ENCODE measurements around the gene HSPB7.
"Not testable (repeated sequence)": the region's sequence is repeated elsewhere in the genome, so short reads cannot be mapped to it uniquely, and the experiment has no call there.

The HSPB7 gene

DNA sequence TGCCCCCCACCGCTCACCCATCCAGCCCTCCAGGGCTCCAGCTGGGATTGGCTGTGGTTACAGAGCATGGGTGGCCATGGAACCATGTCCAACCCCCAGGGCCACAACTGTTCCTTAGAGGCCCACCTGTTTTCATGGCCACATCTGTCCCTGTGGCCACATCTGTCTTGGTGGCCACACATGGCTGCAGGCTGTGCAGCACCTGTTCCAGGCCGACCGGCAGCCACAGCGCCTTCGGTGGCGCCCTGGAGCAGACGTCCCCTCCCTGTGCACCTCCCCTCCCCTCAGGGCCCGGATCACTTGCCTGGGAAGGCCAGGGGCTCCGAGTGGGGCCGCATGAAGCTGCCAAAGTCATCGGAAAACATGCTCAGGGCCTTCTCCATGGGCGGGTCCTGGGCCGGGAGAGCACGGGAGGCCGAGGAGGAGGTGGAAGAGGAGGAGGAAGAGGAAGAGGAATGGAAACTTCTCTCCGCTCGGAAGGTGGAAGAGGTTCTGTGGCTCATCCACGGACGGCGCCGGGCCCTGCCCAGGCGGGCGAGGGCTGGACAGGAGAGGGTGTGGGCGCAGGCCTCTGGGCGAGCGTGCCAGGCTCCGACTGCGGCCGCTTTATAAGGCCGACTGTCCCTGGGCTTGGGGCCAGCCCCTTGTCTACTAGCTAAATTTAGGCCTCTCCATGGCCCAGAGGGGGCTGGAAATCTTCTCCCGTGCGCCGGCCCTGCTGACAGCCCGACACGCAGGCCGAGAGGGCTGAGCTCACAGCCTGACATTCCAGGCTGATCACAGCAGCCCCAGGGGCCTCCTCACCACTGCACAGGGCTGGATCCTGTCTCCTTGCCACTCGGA is at the start of gene HSPB7:
HSPB7 (minus strand) TSS at position 583 of the 843 bp plus-strand sequence; CDS start at position 503, 80 bp downstream.
- no peak for DNase-seq (ENCODE audit: low read depth in 2 of 2)

GRCh38 chr1:16067127-16067768 is 49.4 kb upstream of the HSPB7 start:
- no peak for DNase-seq (ENCODE audit: low read depth in 2 of 2)

DNA sequence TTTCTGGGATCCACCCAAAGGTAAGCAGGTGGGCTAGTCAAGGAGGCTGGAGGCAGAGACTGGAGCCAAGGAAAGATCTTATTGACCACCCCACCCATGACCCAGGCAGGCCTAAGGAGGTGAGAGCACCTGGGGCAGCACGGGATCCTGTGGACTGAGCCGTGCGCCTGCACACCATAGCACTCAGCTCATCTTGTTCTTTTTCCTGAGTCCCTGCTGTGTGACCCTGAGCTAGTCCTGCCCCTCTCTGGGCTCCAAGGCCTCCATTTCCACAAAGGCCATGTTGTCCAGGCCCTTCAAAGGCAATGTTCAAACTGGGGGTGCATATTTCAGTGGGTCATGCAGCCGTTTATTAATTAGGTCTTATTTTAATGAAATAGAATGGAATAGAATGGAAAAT is 48.4 kb upstream of the HSPB7 start:
- no peak for DNase-seq (ENCODE audit: low read depth in 2 of 2)

DNA sequence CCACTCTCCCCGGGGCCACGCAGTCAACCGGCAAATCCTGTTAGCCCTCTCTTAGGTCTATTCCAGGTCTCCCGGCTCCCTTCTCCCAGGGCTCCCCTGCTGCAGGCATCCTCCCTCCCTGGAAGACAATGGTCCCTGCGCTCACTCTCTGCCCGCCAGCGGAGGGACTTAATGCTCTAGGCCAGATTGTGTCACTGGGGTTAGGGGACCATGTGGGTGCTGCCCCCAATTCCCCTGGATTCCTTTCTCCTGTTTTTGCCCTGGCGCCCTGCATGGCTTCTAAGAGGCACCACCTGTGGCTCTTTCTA is 47.4 kb upstream of the HSPB7 start:
- no peak for DNase-seq (ENCODE audit: low read depth in 2 of 2)

DNA sequence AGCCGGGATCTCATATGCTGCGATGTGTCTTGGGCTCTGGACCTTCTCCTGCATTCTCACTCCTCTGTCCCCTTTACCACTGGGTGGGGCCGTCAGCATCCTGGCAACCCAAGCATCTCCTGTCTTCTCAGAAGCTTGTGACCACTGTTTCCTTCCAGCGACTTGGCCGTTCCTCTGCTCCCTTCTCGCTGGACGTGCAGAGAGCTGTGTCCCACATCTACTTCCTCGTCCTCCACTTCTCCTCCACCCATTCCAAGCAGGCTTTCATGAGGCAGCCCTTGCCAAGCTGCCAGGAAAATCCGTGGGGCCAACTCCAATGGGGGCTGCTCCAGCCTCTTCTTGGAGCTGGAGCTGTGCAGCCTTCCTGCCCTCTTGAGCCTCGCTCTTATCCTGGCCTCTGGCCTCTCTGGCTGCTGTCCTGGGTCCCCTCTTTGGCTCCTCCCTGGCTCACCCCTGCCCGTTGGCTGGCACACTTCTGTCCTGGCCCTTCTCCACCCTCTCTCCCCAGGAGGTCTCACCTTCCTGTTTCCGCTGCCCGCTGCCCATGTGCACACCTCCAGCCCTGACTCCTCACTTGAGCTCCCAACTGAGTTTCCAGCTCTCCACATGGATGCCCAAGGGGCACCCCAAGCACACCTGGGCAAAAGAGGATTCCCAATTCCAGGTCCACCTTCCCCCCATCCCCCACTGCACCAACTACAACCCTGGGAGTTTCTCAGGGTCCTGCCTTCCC is 46.9 kb upstream of the HSPB7 start:
- no peak for DNase-seq (ENCODE audit: low read depth in 2 of 2)

DNA sequence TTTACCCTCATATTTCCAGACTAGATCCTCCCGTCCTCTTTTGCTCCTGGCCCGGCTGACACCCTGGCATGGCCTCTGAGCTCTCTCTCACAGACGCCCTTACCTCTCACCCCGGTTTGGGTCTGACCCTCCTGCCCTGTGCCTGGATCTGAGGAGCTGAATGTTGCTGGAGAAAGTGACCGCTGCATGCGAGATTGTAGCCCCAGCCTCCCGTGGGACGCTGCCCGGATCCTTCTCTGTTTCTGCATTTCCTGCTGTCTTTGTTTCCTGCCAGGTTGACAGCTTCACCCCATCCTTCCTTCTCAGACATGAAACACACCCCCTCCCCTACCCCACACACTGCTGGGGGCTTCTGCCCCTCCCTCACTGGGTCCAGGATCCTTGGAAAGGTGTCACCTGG is 46.1 kb upstream of the HSPB7 start:
- DNase-seq (ENCODE audit: low read depth in 2 of 2) = no peak

DNA sequence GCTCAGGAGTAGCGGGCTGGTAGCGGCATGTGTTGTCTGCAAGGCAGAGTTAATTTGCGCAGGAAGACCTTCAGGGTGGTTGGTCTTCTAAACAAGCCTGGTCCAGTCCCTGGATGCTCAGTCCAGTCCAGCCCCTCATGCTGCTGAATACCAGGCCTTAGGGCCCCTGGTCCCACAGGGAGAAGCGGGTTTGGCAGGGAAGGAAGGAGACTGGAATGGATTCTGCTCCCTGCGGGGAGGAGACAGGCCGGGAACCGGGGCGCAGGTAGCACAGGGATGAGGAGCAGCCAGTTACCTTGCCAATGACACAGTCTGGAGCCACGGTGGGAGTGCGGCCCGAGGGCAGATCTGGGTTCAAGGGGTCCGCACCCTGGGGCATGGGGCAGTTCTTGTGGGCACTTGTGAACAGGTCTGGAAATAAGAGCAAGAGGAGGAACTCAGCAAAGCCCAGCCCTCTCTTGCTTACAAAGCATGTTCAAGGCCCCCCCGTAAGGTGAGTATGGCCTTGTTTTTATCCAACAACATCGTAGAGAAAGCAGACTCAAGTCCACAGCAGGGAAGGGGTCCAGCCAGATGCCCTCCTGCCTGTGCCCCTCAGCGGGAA is 45.5 kb upstream of the HSPB7 start:
- DNase-seq (ENCODE audit: low read depth in 2 of 2) = no peak

DNA sequence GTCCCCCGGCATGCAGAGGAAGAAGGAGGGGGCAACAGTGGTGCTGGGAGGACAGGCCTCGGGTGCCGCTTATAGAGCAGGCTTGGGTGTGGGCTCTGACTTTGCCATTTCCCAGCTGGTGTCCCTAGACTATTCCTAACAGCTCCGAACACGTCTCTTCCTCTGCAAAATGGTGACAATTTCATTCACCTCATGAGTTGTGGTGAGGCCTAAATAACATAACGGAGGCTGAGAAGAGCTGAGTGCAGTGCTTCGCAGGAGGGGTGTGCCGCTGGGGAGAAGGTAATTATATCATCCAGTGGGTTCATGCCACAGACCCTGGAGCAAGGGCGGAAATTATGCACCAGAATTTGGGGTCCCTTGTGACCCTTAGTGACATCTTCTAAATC is 44.8 kb upstream of the HSPB7 start:
- not testable (repeated sequence) for DNase-seq (ENCODE audit: low read depth in 2 of 2)

- not testable (repeated sequence) for DNase-seq (ENCODE audit: low read depth in 2 of 2)
Measured at GRCh38 chr1:16061989-16062686, 44.3 kb upstream of the HSPB7 start.

DNA sequence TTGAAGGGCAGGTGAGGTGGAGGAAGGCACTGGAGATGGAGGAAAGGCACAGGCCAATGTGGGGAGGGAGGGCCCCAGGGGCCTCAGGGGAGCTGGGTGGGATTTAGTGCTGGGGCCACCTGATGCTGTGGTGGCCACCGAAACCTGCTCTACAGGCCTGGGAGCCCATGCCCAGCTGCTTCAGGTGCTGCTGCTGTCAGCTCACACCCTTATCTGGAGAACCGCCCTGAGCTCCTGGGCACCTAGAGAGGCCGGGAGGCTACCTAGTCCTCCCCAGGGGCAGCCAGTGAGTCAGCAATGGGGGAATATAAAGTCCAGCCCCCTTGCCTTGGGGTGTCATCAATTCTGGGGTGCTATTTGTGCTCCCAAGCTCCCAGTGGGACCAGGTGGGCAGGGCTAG is 43.4 kb upstream of the HSPB7 start:
- DNase-seq (ENCODE audit: low read depth in 2 of 2) = no peak

DNA sequence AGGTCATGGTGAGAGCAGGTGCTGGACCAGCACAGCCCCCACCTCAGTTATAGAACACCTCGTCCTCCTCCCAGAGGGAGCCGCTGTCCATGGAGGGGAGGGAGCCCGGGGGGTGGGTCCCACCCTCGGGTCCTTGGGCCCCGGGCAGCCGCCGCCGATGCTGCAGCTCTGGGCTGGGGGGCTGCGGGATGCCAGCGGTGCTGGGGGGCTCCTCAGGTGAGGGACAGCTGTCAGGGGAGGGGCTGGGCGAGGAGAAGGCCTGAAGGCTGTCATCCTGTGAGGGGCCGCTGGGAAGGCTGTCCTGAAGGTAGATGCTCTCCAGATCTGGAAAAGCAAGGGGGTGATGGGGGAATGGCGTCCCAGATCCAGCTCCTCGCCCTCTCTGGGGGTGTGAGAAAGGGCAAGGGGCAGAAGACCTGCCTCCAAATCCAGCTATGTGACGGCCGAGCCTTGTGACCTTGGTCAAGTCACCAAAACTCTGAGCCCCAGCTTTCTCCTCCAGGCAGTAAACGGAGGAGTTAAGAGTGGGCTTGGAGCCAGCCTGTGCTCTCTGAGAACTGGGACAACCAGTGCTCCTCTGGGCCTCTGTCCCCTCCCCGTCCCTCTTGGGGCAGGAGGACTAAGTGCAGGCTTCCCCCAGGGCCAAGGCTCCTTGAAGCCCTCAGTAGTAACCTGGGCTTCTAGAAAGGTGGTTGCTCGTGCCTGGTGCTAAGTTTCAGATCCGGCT is 40.7 kb upstream of the HSPB7 start:
- not testable (repeated sequence) for DNase-seq (ENCODE audit: low read depth in 2 of 2)

DNA sequence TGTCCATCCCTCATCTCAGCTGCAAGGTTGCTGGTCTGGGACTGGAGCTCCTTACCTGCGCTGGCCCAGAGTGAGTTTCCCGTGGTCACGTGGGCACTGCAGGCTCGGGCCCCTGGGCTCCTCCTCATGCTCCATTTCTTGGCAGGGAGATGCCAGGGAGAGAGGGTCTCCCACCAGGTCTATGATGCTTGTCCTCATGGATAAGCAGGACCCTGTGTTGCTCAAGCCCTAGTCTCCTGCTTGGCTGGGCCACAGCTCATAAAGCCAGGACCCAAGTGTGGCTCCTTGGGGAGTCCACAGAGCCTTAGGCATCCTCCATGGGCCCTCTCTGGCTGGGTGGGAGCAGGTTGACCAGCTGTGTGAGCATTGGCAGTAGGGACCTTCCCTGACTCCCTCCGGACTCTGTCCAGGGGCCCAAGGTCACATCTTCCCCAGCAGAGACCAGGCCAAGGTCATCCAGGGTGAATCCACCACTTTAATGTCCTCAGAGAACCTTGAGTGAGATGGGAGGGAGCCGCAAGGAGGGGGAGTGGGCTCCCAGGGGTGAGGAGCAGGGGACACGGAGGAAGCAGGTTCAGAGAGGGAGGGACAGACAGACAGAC is 39.6 kb upstream of the HSPB7 start:
- DNase-seq (ENCODE audit: low read depth in 2 of 2) = not testable (repeated sequence)

GRCh38 chr1:16056521-16056912 is 38.7 kb upstream of the HSPB7 start:
- DNase-seq (ENCODE audit: low read depth in 2 of 2) = not testable (repeated sequence)

DNA sequence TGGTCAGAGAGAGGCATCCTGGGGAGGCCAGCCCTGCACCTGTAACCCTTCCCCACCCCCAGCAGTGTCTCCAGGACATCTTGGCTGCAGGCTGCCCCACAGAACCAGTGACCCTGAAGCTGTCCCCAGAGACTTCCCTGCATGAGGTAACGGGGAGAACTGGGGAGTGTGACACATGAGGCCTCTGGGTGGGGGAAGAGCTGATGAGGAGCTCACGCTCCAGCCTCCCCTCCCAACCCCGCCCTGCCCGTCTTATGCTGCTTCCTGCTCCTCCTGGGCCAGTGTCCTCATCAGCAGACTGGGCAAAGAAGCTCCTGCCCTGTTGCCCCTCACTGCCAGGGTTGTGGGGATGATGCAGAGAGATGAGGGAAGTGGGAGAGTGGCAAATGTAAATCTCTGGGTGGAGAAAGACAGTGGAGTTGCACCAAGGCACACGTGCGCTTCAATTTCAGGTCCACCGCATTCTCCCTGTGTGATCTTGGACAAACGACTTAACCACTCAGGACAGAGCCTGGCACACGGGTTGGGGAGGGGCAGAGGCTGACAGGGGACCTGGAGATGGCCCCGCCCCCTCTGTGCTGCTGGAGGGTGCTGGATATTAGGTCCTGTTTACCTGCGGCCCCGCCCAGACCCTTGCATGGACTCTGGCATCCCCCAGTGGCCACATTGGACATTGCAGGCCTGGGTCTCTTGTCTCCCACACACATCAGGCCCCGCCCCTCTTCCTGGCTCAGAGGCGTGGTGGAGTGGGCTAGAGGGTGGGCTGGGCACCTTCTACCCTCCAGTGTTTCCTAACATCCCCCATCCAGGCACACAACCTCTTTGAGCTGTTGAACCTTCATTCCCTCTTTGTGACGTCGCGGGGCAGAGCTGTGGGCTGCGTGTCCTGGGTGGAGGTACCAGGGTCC is 38.0 kb upstream of the HSPB7 start:
- peak; percentile 70 to 76 for DNase-seq (ENCODE audit: low read depth in 2 of 2)

DNA sequence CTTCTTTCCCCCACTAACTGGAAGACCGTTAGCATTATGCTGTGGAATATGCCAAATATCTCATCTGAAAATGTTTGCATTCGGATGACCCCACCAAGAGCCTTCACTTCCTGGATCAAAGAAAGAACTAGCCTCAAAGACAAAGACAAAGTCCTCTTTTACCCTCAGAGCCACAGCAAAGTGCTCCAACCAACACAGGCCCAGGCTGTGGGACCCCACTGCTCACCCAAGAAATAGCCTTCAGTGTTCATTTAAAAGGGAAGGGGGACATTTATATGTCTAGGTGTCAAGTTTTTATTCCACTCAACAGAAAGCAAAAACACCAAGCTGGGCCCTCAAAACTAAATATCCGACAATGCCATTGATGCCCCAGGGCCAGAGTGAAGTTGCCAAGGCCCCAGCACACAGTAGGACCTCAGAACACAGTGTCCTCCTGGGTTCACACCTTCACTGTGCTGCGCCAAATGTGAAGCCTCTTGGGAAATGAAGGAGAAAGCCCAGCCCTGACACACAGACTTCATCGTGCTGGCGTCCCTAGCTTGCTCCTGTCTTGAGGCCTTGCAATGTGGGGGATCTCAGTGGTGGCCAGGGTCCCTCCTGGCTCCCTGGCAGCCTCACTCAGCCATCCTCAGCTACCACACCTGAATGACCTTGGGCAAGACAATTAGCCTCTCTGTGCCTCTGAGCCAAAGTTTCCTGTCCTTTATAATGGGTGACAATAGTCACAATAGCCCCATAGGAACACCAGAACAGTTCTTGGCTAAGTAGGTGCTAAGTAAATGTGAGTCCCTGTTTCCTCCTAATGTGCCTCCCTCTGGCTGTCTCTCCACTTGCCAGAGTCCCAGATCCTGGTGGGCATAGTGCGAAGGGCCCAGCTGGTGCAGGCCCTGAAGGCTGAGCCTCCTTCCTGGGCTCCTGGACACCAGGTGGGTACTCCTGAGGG is 37.0 kb upstream of the HSPB7 start:
- no peak for DNase-seq (ENCODE audit: low read depth in 2 of 2)

- DNase-seq (ENCODE audit: low read depth in 2 of 2) = no peak
Measured at GRCh38 chr1:16053781-16054502, 36.1 kb upstream of the HSPB7 start.

- DNase-seq (ENCODE audit: low read depth in 2 of 2) = not testable (repeated sequence)
Measured at GRCh38 chr1:16051949-16052348, 34.1 kb upstream of the HSPB7 start.

GRCh38 chr1:16051039-16051438 is 33.2 kb upstream of the HSPB7 start:
- no peak for DNase-seq (ENCODE audit: low read depth in 2 of 2)

Measured in activated CD8-positive, alpha-beta memory T cell treated with anti-CD3 and anti-CD28 coated beads for 4 hours (primary cell).